GM12864 (cell line): ENCODE data around the gene TESMIN.

Source experiments
- DNase-seq: peaks from one replicate; pipeline ENCODE4 v3.0.0-alpha.2; 2011; ENCODE audit warnings: low read depth
- H3K4me3 ChIP-seq: 2 replicates; pipeline ENCODE4 v1.5.1; 2011; ENCODE audit warnings: mild to moderate bottlenecking, low read depth, low read length, control low read depth
- TF ChIP-seq, protein P1 (sequence below): IDR thresholded peaks from 2 replicates; pipeline ENCODE4 v1.5.1; 2011; ENCODE audit warnings: low read depth, mild to moderate bottlenecking, moderate library complexity, low read length, control low read depth, inconsistent platforms; ENCODE audit errors: missing control alignments

TESMIN gene

DNA sequence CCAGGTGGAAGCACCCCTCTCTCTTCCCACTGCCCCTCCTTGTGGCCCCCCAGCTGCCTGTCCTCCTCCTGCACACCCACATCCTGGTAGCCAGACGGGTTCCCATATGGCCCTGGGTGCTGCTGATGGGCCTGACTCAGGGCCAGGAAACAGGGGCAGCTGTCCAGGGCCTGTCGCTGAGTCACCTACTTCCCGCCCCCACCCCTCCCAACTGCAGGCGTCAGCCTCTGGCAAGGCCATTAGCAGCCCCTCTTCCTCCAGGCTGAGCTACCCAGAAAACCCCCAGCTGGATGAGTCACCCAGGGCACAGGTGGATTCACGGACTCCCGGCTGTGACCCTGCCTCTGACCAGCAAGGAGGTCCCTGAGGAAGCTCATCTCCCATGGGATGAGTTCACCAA is 73.9 kb downstream of the TESMIN start:
- TF ChIP-seq, protein P1, sequence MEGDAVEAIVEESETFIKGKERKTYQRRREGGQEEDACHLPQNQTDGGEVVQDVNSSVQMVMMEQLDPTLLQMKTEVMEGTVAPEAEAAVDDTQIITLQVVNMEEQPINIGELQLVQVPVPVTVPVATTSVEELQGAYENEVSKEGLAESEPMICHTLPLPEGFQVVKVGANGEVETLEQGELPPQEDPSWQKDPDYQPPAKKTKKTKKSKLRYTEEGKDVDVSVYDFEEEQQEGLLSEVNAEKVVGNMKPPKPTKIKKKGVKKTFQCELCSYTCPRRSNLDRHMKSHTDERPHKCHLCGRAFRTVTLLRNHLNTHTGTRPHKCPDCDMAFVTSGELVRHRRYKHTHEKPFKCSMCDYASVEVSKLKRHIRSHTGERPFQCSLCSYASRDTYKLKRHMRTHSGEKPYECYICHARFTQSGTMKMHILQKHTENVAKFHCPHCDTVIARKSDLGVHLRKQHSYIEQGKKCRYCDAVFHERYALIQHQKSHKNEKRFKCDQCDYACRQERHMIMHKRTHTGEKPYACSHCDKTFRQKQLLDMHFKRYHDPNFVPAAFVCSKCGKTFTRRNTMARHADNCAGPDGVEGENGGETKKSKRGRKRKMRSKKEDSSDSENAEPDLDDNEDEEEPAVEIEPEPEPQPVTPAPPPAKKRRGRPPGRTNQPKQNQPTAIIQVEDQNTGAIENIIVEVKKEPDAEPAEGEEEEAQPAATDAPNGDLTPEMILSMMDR, result no peak
- no peak overlapping the region for H3K4me3 ChIP-seq
- DNase-seq, result no peak

DNA sequence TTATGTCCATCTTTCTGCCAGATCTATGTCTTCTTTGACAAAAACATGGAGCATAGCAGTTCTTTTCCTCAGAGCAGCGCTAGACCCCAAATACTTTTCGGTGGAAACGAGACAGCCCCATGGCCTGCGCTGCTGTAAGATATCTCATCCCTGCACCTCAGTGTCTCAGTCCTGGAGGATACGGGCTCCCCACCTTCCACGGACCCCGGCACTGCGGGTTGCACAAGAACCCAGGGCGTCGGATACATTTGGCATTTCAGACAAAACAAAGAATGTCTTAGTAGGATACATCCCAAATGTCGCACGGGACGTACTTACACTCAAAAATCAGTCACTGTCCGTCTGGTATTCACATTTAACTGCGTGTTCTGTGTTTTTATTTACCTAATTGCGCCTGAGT is 76.9 kb downstream of the TESMIN start:
- no peak for DNase-seq
- H3K4me3 ChIP-seq, result no peak overlapping the region
- TF ChIP-seq, protein P1, result no peak

DNA sequence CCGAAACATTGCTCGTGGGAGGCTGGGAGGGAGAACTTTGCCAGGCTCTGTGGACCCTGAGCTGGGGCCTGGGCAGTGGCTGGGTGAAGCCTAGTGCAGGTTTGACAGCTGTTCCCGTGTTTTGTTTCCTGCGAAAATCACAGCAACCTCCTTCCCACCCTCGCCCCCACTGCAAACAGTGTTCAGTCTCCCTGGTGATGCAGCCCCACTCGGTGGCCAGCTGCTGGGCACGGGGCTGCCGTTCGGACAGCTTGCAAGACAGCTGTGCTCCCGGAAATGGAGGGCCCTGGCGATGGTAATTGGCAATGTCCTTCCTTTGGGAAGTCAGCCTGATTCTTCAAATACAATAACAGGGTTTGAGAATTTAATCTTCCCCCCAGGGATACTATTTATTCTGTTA is 77.3 kb downstream of the TESMIN start:
- TF ChIP-seq, protein P1, result no peak
- no peak for DNase-seq

DNA sequence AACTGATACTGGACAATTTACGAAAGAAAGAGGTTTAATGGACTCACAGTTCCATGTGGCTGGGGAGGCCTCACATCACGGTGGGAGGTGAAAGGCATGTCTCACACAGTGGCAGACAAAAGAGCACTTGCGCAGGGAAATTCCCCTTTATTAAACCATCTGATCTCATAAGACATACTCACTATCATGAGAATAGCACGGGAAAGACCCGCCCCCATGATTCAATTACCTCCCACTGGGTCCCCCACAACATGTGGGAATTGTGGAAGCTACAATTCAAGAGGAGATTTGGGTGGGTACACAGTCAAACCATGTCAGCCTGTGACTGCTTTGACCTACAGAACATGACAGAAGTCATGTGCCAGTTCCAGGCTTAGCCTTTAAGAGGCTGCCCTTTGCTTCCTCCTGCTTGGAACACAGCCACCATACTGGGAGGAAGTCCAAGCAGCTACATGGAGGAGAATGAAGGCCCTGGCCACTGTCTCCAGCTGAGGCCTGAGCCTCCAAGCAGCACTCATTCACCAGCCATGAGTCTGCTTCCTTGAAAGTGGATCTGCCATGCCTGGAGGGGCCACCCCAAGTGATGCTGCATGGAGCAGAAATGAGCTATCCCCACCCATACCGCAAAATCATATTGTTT is 77.9 kb downstream of the TESMIN start:
- DNase-seq, result no peak

More for the DNA sequence above, 77.3 kb downstream of the TESMIN start:
- no peak overlapping the region for H3K4me3 ChIP-seq

DNA sequence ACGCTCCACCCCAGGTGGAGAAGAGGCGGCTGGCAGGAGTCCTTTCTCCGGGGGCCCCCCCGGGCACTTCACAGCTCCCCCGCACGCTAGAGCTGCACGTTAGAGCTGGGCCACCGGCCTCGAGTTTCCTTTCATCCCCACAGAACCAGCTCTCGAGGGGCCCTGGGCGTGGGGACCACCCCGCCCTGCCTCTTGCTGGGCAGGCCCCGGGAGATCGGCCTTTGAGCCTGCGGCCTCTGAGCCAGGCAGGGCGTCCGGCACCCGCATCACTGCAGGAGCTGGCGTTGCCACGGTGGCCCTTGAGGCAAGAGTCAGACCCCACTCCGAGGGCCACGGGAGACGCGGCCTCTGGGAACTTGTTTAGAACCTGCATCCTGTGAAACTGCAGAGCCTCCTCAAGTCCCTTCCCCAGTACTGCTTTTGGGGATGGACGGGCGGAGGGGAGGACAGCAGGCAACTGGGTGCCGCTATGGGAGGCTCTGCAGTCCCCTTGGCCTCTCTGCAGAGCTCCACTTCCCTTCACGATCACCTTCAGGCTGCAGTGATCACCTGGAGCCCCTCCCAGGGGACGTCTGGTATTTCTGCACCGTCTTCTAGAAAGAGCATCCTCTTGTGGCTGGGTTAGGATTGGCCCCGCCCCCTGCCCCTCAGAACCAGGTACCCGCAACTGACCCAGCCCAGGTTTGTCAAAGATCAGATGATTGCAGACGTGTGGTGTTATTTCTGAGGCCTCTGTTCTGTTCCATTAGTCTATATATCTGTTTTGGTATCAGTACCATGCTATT is 80.9 kb downstream of the TESMIN start:
- H3K4me3 ChIP-seq, result no peak overlapping the region
- TF ChIP-seq, protein P1, result no peak
- DNase-seq, result no peak

More for the DNA sequence above, 77.9 kb downstream of the TESMIN start:
- TF ChIP-seq, protein P1, result no peak
- H3K4me3 ChIP-seq, result no peak overlapping the region

DNA sequence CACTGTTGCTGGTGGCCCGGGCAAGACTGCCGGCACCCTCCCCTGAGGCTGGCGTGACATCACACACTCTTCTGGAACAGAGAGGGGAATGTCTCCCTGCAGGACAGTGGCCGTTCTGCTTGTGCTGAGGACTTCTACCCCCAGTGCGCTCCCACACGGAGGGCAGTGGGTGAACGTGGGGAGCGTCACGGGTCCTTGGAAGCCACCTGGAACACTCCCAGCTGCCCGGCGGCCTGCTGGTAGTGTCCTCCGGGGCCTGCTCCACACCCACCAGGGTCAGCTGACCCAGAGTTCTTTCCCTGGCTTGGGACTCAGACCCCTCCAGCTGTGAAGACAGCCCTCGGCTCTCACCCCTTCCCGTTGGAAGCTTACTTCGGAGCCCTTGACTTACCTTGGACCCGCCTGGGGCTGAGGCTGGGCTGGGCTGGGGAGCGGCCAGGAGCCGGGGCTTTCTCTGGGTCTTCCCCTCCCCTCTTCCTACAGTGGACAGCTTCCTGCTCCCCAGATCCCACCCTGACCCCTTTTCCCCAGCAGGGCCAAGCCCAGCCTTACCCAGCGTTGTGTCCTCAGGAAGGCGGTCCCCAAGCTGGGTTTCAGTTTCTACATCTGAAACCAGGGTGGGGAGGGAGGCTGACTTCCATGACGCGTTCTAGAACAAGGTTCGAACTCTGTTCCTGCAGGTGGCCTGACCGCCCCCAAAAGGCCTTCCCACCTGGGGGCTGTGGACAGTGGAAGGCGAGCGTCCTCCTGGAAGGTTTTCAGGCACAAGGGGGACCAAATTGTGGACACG is 81.8 kb downstream of the TESMIN start:
- H3K4me3 ChIP-seq, result no peak overlapping the region
- DNase-seq, result no peak
- TF ChIP-seq, protein P1, result no peak
